Fibroblast of skin of right biceps (primary cell): ENCODE results near the gene TNIK.
"Not testable (repeated sequence)": the region's sequence is repeated elsewhere in the genome, so short reads cannot be mapped to it uniquely, and the experiment has no call there.

Experiments
- DNase-seq: peaks from one replicate; pipeline ENCODE4 v3.0.0-alpha.2; 2013

The TNIK gene

DNA sequence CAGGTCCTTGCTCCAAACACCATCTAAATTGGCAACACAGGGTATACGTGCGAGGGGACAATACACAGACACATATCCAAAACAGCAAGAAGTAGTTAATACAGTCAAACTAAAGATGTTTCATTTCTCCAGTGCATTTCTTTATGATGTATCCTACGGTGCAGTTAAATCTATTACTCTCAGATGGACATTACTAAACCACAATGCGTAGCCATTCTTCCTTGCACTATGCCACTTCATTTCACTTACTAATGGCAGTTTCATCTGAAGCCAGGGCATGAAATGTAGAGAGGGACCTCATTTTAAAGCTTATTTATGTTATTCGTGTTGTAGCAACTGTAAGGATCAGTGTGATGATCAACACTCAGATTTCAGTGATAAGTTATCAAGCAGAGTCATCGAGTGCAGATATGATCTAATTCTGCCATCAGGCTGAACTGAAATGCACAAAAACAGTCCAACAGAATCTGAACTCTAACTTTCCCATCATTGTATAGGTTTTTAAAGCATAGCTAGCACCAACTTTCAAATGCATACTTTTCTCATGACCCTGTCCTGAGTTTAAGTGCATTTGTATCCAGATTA is 14.5 kb downstream of the TNIK start:
- no peak for DNase-seq

DNA sequence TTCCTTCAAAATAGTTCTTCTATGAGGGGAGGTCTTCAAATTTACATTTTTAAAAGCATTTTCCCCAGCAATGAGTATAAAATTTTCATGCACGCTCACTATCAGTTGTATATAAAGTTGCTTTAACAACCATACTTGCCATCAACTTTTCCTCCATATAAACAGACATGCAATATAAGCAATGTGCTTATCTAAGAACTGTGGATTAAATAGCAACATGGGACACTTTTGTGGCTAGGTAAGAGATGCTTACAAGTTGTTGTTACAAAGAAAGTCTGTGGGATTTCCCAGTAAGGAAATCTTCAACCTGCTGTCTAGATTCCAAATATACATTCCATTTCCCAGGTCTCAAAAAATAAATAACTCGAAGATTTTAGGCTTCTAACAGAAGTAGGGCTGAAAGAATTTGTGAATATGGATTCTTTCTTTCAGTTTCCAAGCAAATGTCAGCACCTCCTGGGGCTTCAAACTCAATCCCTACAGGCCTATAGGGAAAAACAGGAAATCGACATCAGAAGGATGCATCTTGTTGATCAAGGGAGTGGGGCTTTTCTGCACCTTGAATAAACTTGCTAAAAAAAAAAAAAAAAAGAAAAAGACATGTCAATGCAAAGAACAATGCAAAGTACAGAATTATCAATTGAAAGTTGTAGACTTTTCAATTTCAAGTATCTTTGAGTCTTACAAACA is 16.1 kb downstream of the TNIK start:
- DNase-seq = no peak

DNA sequence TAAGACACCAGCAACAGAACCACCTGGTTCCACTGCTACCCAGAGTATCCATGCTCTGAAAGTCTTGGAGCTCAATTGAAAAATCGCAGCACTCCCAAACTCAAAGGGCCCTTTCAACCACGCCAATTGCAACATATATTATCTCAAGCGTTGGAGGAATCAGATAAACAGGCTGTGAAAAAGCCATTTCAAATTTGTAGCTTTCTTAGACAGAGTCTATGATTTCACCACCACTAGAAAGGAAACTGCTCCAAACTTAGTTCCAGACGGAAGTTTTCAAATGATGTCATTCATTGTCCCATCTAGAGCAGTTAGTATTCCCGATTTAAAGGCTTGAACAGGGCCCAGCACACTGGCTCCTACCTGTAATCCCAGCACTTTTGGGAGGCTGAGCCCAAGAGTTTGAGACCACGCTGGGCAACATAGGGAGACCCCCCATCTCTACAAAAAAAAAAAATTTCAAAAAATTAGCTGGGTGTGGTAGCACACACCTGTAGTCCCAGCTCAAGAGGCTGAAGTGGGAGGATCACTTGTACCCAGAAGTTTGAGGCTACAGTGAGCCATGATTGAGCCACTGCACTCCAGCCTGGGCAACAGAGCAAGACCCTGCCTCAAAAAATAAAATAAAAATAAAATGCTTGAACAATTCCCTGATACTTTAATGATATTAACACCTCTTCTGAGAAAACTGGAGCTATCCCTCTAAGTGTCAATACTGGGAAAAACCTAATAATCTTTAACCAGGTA is 16.8 kb downstream of the TNIK start:
- no peak for DNase-seq

DNA sequence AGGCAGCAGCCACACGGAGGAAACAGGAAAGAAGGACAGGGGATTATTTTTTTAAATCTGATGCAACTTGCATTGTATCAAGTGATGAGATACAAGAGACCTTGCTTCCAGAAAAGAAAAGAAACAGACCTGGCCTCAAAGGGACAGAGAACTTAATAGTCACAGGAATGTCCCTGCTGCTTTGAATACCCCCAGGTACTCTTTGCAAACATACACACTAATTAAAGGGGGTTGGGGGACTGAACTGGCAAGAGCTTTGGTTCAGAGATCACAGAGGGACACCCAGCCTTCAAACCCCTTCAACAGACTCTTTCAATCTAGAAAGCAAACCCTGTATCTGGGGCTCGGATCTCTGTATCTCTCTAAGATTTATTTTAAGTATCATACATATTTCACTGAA is 18.0 kb downstream of the TNIK start:
- no peak for DNase-seq

DNA sequence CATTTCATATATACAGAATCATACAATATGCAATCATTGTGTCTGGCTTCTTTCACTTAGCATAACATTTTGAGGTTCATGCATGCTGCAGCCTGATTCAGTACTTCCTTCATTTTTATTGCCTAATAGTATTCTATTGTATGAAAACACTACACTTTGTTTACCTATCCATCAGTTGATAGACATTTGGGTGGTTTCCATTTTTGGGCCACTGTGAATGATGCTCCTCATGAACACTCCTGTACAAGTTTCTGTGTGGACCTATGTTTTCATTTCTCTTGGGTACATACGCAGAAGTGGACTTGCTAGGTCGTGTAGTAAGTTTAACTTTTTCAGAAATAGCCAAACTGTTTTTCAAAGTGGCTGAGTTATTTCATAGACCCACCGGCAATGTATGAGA is 18.8 kb downstream of the TNIK start:
- DNase-seq = no peak

DNA sequence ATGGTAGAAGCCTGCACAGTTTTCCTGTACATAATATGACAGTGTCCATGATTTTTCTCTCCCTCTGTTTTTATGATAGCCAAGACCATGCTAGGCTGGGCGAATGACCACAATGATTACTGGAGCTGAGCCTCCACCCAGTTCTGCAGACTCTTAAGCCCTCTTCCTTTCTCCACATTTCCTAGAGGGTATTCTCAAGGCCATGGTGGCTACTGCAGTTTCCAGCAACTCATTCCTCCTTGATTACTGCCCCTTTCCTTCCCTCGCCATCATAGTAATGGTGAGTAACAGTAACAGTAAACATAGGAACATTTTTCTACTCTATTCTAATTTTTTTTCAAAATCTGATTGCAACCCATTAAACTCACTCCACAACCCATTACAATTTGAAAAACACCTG is 20.2 kb downstream of the TNIK start:
- no peak for DNase-seq

DNA sequence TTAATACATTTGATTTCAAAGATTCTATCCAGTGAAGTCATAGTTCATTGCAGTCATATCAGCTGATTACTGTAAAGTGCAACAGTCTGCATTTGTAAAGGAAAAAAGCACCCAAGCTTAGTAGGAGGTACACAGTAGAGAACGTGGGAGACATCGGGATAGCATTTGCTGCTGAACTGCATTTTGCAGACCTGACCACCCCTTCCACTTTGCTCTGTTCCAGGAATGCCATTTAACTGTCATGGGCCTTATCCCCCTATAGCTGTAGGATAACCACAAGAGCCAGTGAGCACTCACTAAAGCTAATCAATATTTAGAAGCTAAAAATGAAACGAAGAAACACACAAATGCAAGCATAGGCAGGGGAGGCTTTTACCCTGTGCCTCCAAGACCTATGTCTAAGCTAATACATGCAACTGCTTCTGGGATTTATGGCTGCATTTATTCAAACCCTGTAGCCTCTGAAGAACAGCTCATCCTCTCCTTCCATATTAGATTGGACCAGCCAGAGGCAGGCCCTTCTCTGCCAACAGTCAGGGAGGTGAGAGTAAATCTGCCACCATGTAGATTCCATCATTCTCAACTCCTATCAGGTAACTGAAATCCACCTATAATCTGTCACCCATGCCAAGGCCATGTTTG is 23.0 kb downstream of the TNIK start:
- DNase-seq = no peak

DNA sequence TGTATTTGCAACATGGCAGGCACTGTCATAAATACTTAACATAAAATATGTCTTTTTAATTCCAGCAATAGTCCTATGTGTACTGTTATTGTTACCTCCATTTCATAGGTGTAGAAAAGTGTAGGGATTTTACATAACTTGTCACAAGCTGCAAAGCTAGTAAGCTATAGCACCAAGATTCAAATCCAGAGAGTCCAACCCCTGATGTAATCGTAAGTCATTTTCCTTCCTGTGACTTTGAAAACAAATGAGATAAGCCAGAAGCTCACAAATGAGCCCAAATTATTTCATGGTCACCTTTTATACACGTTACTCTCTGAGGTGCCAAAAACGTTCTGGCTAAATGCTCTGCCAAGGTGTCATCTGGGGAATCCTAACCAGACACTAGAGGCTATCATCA is 23.8 kb downstream of the TNIK start:
- DNase-seq = no peak

DNA sequence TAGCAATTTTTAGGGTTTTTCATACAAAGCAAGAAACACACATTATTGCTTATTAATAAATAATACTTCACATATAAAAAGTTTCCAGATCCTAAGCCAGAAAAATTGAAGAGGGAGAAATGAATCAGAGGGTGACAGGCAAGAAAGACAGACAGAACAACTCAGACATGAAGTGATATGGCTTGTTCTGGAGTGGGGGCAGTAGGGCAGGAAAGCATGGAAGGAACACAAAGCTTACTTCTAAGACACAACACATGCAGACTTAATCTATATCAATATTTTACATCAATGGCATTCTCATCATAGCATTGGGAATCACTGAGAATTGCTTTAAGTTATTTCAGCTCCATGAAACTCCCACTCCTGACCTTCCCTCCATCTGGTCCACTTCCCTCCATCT is 24.4 kb downstream of the TNIK start:
- no peak for DNase-seq

DNA sequence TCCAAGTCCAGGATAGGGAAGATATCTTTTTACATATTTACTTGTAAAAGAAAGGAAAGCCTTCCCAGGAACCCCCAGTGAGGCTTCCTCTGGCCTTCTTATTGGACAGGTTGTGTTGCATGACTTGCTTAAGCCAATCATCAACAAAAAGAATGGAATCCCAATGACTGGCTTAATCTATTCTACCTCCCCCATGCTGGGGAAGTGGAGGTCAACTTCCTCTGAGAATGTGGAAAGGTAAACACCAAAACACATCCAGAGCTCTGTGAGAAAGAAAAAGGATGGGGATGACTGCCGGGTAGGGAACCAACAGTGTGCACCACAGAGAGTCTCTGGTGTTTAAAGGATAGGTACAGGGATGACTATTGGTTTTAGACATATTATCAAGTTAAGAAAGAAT is 25.1 kb downstream of the TNIK start:
- DNase-seq = no peak

DNA sequence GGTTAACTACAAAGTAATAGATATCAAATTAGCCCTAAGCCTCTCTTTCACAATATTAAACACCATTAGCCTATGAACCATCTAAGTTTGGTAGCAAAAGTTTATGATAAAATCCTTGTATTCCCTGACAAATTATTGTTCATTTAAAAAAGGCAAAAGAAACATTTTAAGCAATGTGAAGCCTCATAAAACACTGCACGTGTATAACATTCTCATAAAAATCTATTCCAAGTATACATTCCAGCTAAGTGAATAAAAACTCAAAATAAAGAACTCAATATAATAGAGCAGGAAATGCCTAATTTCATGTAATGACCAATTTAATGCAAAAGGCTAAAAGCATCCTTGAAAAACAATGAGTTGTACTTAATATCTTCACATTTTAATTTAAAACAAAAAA is 27.7 kb downstream of the TNIK start:
- DNase-seq = no peak

DNA sequence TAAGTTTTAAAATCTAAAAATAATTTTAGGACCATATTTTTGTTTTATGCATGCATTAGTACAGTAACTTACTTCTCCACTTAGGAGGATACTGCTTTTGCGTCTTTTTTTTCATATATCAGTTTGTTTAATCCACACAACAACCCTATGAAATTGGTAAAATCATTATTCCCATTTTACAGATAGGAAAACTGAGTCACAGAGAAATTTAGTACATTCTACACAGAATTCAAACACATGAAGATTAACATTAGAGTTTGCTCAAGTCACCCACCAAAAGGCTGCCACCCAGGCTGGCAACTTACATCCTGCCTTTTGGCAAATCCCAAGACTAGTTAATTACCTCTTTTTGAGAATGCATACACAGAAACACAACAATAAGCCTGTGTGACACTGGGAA is 28.7 kb downstream of the TNIK start:
- no peak for DNase-seq

DNA sequence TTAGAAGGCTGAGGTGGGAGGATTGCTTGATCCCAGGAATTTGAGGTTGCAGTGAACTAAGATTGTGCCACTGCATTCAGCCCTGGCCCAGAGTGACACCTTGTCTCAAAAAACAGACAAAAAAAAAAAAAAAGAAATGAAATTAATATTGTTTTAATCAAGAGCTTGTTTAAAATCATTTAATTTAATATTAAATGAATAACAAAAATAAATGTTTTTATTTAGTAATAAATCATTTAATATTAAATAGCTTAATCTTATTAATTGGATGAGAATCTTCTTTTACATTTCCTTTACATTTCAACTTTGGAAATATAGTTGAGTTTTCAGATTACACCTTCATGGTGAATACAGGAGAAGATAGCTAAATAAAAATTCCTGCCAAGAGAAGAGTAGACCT is 29.7 kb downstream of the TNIK start:
- no peak for DNase-seq

DNA sequence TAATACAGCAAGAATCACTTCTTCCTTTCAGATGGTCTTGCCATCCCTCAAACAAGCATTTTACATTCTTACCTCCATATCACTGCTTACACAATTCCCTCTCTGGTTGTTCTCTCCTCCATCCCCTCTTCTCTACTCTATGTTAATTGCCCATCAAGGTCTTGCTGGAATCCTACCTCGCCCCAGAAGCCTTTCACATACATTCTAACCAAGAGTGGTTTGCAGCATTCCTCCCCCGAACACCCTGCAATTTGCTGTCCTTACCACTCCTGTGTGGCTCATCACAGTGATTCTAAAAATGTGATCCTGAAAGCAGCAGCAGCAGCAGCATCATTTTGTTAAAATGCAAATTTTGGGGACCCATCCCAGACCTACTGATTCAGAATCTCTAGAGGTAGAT is 30.6 kb downstream of the TNIK start:
- no peak for DNase-seq

DNA sequence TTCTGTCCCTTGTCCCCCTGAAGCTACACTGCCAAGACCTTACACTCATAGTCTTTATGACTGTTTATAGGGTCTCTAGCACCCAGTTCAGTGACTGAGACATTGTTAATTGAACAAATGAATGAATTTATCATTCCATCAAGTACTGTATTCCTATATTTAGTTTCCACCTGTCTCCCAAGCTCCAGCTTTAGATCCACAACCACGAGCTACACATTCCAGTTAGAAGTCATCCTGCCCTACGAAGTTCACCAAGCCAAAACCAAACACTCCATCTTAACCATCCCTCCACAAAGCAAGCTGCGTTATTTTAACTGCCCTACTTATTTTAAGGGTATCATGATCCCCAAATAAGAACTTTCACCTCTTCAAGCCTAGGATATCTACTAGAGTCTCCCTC is 31.3 kb downstream of the TNIK start:
- no peak for DNase-seq

DNA sequence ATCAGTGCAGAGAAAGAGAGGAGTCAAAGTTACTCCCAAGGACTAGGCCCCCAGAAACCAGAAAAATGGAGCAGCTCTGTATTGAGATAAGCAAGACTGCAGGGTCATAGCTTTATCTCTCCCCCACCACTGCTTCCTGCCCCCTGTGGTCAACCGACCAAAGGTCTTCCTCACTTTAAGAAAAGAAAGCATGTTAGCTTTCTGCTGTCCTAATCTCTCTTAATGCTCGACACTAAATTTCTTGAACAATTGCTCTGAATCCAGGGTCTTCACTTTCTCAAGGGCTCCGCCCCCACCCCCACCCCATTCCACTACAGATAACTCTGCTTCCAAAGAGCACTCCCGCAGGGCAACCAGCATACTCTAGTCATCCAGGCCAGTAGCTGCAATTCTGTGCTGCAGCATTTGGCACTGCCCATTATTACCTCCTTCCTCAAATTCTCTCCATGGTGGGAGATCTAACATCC is 31.9 kb downstream of the TNIK start:
- DNase-seq = no peak

DNA sequence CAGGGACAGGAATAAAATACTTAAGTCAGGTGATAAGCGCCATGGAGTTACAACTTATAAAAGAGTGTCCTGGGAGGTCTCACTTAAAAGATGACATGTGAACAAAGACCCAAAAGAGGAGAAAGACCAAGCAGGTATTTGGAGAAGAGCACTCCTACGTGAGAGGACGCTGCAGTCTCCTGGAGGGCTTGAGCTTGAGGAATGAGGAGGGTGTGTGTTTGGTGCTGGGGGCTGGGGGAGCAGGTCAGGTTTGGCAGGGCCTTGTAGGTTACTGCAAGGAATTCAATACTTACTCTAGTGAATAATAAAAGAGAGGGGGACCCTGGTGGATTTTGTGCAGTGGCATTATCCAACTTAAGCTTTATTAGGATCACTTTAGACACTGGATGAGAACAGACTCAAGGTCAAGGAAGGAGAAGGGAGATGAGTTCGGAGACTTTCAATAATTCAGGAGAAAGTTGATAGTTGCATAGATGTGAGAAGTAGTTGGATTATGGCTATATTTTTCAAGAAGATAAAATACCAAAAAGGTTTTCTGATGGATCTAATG is 32.4 kb downstream of the TNIK start:
- no peak for DNase-seq

DNA sequence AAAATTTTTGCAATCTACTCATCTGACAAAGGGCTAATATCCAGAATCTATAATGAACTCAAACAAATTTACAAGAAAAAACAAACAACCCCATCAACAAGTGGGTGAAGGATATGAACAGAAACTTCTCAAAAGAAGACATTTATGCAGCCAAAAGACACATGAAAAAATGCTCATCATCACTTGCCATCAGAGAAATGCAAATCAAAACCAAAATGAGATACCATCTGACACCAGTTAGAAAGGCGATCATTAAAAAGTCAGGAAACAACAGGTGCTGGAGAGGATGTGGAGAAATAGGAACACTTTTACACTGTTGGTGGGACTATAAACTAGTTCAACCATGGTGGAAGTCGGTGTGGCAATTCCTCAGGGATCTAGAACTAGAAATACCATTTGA is 36.1 kb downstream of the TNIK start:
- DNase-seq = not testable (repeated sequence)

DNA sequence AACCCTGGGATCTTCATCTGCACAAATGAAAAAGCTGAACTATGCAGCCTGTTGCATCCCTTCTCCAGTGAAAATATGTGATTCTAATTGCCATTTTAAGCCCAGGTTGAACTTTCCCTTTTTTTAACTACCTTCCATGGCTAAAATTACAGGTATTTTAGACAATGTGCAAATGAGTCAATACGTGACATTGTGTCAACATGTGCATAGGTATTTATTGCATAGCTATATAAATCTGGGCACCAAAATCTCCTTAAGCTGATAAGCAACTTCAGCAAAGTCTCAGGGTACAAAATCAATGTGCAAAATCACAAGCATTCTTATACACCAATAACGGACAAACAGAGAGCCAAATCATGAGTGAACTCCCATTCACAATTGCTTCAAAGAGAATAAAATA is 37.4 kb downstream of the TNIK start:
- not testable (repeated sequence) for DNase-seq

DNA sequence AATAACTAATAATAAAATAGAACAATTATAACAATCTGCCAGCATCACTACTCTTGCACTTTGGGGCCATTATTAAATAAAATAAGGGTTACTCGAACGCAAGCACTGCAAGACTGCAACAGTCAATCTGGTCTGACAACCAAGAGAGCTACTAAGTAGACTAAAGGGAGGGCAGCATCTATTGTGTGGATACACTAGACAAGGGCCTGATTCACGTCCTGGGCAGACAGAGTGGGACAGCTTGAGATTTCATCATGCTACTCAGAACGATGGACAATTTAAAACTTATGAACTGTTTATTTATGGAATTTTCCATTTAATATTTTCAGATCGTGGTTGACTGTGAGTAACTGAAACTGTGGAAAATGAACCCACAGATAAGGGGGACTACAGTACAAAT is 39.5 kb downstream of the TNIK start:
- DNase-seq = no peak

DNA sequence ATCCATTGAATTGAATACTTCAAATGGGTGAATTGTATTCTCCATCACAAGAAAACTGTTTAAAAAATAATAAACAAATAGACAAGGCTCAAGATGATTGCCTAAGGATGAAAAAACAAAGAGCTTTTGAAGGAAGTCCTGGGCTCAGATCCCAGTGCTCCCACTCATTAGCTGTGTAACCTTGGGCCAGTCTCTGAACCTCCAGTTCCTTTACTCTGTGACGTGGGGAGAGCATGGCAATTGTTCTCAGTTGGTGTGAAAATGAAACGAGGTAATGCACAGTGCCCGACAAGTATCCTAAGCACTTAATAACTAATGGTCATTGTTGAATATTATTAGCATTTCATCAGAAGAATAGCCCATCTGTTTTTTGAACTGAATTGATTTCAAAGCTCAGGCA is 40.7 kb downstream of the TNIK start:
- no peak for DNase-seq

DNA sequence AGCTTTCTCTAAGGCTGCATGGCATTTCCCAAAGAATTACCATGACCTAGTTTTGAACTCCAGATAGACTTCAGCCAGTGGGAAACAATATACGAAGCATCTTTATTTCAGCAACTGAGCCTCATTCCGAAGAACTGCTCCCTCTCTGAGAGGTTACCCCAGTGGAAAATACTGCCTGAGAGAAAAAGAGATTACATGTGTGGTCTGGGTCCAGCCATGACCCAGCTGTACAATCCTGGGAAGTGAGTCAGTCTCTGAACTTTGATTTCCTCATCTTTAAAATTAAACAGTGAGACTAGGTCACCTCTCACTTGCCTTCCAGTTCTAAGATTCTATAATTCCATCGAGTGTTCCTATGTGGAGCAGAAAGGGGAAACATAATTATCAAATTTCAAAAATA is 42.4 kb downstream of the TNIK start:
- peak; percentile 79 for DNase-seq

DNA sequence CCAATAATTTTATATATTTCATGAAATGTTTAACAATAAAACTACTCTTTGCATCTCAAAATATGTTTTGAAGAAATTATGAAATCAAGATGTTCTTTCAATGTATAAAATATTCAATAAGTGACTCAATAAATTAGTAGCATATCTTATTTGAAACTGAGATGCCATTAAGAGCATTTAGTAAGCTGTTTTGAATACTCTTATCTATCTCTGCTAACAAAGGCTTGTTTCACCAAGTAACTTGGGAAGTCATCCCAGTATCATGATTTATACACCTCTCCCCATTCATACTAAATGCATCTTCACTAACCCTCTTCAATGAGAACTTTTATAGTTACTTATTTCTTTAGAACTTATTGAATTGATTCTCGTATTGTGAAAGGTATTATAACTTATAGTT is 43.1 kb downstream of the TNIK start:
- DNase-seq = no peak

DNA sequence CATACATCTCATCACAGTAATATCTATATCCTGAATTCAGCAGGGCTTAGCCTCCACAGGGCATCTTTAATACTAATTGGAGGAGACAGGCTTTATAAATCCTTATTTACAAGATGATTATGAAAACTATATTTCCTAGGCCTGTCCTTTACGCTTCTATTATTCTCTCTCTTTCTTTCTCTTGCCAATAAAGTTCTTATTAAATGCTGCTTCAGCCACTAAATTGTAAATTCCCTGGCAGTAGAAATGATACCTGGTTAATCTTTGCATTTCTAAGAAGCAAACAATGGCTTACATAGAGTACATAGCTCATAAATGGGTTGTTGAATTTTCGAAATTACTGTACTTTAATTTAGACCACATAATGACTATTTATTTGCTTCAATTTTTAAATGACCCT is 43.5 kb downstream of the TNIK start:
- no peak for DNase-seq
